ENCODE measurements around the gene WDR26.
"Not testable (repeated sequence)": the region's sequence is repeated elsewhere in the genome, so short reads cannot be mapped to it uniquely, and the experiment has no call there.

Gene WDR26

DNA sequence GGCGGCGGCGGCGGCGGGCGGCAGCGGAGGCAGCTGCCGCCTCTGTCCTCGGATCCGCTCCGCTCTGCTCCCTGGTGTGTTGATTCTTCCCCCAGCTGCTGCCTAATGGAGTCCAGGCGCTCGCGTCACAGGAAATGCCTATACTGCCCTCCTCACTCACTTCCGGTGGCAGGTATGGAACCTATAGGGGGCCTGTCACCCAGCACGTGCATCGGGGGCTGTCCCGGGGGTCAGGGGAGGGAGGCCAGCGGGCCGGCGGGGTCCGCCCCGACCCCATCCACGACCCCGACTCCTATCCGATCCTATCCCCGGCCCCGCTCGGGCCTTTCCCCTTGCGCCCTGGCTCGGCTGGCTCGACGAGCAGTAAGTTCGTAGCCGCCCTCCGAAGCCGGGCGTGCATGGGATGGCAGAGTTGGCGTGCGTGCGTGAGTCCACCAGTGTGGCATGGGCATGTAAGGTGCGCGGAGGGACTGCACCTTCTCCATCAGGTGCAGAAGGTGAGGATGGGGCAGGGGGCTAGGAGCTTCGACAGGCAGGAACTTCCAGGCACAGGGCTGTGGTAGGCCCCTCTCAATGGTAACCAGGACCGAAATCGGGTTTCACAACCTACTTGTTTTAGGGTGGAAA is at the start of gene WDR26:
Gene WDR26 (minus strand): TSS at position 107 of the 627 bp plus-strand sequence.
- peak; percentile 84 for DNase-seq

DNA sequence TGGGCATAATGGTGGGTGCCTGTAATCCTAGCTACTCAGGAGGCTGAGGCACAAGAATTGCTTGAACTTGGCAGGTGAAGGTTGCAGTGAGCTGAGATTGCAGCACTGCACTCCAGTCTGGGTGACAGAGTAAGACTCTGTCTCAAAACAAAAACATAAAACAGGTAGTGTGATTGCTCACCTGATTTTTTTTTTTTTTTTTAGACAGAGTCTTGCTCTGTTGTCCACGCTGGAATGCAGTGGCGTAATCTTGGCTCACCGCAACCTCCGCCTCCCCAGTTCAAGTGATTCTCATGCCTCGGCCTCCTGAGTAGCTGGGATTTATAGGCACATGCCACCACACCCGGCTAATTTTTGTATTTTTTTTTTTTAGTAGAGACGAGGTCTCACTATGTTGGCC is 48.6 kb upstream of the WDR26 start:
- not testable (repeated sequence) for DNase-seq

DNA sequence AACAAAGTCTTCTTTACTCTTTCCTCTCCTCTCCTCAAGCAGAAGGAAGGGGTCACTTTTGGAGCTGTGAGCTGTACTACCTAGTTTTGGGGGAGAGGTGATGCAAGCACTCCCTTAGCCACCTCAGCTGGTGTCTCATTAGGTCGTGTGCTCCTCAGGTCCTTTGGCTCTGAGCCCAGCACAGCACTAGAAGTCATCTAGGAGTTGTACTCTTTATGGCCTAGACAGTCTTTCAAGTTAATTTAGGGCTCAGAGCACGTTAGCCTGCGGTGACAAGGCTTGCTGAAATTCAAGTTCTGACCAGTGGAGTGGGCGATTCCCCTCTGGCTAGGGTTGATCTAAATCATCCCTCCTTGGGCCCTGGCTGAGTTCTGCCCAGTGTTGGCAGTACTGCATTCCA is 48.0 kb upstream of the WDR26 start:
- no peak for DNase-seq

DNA sequence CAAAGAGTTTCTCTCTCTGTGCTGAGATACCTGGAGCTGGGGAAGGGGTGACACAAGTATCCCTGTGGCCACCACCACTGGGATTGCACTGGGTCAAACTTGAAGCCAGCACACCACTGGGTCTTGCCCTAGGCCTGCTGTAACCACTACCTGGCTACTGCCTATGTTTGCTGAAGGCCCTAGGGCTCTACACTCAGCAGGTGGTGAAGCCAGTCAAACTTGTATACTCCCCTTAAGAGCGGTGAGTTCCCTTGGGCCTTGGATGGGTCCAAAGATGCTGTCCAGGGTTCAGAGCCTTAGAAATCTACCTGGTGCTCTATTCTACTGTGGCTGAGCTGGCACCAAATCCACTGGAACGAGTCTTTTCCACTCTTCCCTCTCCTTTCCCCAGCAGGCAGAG is 47.0 kb upstream of the WDR26 start:
- DNase-seq: no peak

DNA sequence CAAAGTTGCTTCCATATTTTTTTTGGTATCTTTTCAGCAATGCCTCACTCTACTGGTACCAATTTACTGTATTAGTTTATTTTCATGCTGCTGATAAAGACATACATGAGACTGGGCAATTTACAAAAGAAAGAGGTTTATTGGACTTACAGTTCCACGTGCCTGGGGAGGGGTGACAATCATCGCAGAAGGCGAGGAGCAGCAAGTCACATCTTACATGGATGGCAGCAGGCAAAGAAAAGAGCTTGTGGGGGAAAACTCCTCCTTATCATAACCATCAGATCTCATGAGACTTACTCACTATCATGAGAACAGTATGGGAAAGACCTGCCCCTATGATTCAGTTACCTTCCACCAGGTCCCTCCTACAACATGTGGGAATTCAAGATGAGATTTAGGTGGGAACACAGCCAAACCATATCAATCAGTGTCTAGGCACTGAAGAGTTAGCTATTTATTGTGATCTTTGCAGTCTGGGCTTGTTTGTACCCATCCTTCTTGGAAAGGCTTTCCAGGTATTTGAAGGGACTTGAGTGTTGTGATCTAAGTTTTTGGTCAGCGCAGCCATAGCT is 46.4 kb upstream of the WDR26 start:
- DNase-seq: not testable (repeated sequence)

DNA sequence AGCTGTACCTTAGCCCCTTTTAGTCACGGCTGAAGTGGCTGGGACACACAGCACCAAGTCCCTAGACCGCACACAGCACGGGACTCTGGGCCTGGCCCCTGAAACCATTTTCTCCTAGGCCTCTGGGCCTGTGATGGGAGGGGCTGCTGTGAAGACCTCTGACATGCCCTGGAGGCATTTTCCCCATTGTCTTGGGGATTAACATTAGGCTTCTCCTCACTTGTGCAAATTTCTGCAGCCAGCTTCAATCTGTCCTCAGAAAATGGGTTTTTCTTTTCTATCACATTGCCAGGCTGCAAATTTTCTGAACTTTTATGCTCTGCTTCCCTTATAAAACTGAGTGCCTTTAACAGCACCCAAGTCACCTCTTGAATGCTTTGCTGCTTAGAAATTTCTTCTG is 45.6 kb upstream of the WDR26 start:
- DNase-seq: not testable (repeated sequence)

DNA sequence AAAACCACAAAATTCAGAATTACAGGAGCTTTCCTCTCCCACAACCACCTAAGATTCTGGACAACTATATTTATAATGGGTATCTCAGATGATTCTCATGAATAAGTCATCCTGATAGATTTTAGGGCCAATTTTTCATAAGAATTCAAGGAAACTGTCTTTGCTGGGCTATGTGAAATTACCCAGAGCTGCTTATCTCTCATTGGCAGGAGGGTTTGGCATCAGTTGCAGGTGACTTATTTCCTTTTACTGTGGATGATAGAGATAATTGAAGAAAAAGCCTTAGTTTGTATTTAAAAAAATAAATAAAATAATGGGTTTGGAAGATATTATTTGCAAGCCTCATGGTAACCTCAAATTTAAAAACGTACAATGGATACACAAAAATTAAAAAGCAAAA is 38.2 kb upstream of the WDR26 start:
- DNase-seq: no peak

DNA sequence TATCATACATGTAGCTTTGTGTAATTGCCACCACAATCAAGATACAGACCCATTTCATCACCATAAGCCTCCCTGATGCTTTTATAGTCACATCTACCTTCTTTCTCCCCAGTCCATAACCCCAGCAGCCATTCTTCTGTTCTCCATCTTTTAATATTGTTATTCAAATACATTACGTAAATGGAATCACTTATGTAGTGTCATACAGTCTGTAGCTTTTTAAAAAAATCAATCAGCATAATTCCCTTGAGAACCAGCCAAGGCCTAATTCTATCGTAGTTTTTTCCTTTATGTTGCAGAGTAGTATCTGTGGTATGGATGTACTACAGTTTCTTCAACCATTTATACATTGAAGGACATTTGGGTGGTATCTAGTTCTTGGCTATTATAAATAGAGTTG is 31.6 kb upstream of the WDR26 start:
- DNase-seq: no peak

DNA sequence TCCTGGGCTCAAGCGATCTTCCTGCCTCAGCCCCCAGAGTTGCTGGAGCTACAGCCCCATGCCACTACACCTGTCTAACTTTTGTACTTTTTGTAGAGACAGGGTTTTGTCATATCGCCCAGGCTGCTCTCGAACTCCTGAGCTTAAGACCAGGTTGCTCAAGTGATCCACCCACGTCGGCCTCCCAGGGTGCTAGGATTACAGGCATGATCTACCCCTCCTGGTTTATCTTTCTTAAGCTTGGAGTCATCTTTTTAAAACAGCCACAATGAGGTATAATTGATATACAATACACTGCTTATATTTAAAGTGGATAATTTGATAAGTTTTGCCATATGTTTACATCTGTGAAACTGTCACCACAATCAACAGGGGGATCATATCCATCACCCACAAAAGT is 25.4 kb upstream of the WDR26 start:
- DNase-seq: no peak

DNA sequence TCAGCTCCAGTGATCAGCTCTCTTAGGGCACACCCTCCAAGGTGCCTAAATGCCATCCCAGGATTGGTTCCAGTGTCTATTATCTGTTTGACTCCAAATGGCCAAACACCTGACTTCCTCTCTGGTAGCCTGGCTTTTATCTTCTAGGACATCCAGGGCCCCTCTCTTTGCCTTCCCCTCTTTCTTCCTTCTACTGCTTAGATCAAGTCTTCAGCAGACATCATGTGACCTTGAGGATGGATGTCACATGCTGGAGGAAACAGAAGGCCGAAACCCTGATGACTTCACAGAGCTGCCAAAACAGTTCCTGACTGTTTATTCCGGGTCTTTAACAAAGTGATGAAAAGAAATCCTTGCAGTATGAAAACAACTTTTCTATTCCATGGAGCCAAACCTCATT is 24.4 kb upstream of the WDR26 start:
- DNase-seq: no peak

DNA sequence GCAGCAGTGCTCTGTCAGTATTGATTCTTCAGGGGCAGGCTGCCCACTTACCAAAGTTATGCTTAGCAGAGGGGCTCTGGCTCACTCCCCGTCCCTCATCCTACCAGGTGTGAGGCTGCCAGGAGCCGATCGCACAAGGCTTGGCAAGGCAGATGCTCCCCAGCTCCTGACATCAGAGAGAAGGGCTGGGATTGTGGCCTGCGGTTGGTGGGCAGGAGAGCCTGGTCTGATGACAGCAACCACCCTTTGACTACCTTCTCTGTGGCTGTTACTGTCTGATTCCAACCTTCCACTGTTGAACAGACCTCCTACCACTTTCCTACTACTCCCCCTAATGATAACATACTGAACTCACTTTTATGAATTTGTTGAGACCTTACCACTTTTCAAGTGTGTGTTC is 23.7 kb upstream of the WDR26 start:
- no peak for DNase-seq

DNA sequence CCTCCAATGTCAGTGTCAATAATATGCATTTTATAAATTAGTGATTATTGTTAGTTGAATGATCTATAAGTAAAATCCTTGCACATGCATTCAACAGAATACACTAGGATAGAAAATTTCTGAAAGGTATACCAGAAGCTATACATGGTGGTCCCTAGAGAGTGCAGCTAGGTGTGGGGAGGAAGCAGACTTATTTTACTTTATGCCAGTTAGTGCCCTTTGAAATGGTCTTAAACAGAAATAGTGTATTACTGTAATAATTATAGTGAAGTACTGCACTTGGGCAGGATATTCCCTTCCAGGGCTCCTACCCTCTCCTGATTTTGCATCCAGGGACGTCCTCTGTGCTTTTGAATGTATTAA is 23.2 kb upstream of the WDR26 start:
- DNase-seq: no peak

DNA sequence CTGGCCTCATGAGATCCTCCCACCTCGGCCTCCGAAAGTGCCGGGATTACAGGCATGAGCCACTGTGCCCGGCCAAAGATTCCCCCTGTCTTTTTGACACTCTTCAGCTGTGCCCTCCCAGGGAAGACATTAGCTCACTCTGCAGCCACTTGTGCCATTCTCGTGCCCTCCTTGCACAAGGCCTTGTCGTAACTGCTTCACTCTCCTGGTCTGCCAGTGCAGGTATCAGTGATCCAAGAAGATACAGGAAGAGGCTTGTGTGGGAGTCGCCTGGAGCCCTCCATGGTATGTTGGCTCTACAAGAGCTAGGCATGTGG is 22.0 kb upstream of the WDR26 start:
- no peak for DNase-seq

DNA sequence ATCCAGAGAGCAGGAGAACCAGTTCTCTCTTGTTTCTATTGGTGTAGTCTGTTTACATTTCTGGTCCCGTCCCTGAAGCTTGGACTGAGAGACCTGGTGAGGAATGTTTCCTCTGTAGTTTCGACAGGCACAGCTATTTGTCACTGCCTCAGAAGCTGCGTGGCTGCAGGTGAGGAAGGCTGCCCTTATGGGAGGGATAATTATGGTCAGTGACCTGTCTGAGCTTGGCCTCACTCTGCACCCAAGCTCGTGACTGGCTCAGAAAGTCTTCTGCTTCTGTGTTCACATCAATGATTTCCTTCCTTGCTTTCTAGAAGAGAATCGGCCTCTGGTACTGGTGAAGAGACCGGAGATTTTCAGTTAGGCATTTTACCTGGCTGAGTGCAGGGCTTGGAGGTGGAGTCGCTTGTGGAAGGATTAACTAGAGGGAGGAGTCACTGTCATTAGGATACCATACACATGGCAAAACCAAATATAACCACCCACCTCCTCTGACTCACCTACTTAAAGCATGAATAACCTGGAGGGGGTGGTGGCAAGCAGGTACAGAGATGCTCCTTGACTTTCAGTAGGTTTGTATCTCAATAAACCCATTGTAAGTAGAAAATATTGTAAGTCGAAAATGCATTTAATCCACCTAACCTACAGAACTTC is 19.9 kb upstream of the WDR26 start:
- DNase-seq: no peak

DNA sequence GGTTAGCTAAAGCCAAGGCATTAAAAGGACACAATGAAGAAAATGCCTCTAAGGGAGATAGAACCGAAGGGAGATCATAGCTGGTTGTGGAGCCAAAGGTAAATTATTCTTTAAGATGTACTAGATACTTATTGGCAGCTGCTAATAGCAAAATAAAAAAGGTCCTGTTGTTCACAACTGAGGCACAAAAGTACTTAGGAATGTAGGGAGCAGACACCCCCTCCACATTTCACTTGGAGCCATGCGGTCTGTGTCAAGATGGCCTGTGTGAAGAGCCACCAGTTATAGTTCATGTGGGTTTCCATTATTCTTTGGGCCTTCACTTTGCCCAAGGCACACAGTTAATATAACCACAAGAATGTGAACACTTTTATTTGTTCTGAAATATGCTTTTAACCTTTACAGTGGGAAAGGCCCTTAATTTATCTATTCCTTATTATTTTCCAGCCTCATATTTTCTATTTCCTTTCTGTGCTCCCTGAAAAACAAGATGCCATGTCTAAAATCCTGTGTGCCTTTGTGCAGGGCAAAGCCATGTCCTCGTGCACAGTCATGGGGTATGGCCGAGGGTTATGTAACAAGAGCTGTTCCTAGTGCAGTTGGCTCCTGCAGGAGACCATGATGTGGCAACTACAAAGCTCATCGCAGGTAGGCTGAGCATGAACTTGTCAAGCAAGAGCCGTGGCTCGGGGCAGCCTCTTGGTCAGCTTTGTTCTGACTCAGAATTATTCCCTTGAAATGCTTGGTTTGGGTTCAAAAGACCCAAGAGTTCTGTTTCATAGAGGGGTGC is 16.2 kb upstream of the WDR26 start:
- DNase-seq: no peak

DNA sequence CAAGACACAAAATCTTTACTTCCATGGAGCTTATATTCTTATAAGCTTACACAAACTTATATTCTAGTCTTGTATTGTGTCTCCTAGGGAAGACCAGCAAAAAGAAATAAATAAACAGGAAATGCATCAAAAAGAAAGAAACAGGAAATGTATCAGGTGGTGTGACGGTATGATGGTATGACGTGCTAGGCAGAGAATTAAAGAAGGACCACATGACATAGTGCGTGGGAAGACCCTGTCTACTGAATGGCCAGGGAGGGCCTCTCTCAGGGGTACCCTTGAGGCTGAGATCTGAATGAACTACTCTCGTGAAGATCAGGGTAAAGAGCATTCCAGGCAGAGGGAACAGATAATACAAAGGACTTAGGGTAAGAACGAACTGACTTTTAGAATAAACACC is 15.6 kb upstream of the WDR26 start:
- DNase-seq: no peak

DNA sequence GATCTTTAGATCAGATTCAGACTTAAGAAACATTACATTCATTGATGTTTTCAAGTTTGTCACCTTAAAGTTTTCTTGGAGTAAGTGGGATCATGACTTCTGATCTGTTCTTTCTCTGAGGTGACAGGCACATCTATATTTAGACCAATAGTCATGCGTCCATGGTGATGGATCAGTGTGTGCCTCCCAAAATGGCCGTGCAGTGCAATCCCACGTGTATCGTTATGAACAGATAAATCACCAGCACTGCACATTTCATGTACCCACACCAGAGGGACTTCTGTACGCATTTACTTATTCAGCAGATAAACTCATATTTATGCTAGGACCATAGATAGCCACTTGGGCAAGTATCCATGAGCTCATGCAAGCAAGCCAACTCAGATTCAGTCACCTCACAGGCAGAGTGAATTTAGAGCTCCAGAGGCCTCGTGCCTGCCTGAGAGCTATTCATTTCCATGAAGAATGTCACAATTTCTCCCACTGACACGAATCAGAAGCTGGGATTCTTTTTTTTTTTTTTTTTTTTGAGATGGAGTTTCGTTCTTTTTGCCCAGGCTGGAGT is 13.9 kb upstream of the WDR26 start:
- no peak for DNase-seq

DNA sequence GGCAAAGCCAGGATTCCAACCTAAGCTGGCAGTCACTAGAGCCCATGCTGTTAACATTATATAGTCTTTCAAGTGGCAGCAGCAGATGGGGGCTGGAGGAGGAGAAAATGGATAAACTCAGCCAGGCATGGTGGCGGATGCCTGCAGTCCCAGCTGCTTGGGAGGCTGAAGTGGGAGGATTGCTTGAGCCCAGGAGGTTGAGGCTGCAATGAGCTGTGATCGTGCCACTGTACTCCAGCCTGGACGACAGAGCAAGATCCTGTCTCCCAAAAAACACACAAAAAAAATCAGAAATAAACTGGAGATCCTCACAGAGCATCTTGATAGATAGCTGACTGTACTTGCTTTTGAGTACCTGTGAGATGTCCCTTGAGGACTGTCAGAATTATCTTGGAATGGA is 13.4 kb upstream of the WDR26 start:
- no peak for DNase-seq

DNA sequence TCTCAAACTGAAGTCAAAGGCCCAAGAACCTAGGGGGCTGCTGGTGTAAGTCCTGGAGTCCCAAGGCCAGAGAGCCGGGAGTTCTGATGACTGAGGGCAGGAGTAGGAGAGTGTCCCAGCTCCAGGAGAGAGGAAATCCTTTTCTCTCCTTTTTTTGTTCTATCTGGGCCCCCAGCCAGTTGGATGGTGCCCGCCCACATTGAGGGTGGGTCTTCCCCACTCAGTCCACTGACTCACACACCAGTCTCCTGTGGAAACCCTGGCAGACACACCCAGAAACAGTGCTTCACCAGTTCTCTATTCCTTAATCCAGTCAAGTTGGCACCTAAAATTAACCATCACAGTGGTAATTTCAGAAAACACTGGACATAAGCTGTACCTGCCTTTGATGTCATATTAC is 12.7 kb upstream of the WDR26 start:
- DNase-seq: no peak

DNA sequence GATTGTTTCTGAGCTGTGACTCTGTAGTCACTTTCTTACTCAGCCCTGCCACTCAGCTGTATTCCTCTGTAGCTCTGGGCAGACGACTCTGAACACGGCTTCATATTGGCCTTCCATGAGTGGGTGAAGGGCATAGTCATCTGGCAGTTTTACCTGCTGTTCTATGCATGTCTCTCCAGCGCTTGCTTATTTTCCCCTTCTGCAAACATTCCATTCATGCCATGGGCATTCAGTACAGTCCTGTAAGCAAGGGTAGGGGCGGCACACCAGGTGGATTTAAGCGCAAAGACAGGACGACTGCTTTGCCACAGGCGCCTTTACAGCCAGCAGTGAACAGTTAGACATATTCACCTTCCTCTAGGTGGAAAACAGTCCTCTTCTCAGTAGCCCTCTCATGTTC is 4.4 kb upstream of the WDR26 start:
- no peak for DNase-seq

DNA sequence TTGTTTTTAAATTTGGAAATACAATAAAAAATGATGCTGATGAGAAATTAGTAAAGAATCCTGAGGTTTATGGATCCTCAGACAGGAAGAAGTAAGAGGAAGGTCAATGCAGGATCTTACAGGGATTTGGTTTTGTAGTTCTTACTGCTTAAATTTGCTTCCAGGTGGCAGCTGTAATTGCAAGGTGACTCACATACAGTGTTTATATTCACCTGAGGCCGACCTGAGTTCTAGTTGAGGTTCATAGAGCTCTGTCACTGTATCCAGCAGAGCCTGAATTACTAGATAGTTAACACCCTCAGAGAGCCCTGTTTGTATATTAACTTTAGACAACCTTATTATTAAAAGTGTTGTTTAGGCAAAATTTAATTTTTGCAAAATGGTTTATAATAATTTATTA is 1.4 kb upstream of the WDR26 start:
- DNase-seq: no peak

DNA sequence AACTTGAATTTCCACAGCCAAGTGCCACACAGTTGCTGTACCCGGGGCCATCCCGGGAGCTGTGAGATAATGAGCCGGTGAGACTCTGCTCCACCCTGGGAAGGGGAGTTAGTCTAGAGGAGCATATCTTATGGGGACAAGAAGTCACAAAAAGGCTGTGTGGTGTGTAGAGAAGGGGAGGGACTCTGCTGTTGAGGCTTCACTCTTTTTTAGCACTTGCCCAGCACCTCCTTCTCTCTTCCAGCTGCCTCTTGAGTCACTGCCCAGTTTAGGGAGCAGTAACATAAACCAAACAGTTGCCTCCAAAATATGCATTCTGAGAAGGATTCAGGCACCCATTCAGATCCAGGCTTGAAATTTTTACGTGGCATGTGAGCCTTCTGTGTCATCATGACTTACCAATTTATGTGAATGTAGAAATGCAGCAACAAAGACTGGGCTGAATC is 744 bp upstream of the WDR26 start:
- DNase-seq: no peak

DNA sequence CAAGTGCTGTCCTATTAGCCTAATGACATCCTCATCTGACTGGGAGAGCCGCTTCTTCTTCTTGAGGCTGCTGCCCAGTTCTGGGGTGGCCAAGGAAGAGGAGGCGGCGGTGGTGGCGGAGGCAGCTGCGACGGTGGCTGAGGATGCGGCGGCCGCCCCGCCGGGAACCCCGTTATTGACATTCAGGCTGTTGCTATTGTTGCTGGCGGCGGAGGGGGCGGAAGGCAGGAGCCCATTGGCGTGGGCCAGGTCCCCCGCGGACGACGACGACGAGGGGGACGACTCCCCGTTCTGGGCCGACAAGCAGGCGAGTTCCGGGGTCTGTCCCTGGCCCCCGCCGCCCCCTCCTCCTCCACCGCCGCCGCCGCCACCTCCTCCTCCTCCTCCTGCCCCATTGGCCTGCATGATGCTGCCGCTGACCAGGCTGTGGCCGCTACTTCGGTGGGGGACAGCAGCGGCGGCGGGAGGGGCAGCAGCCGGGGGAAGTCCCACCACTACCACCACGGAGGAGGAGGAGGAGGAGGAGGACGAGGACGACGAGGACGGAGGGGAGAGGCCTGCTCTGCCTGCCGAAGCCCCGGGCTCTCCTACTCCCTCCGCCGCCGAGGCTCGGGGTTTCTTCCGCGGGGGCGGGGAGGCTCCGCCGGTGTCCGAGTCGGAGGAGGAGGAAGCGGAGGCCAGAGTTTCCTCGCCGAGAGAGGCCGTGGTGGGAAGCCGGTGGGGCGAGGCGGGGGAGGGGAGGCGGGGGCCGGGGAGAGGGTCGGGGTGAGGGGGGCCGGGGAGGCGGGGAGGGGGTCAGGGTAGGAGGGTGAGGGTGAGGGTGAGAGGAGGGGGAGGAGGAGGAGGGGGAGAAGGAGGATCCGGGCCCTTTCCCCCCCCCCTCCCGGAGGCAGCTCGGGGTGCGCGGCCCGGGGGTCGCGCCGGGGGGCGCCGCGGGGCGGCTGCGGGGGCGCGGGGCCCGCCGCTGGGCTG is 610 bp downstream of the WDR26 start:
- DNase-seq: no peak
